Lower leg skin (tissue), 3 donors: ENCODE data around the gene PXYLP1.

Experiments
- POLR2A ChIP-seq, 2 donors: fragments of 450-650 bp; IDR thresholded peaks; one replicate each; pipeline ENCODE4 v1.6.1; 2016 to 2017; ENCODE audit warnings: antibody characterized with exemption in 2 of 2, mild to moderate bottlenecking in 1 of 2, moderate library complexity in 1 of 2
- TF ChIP-seq, protein P1 (sequence below), 3 donors: fragments of 450-650 bp; IDR thresholded peaks; one replicate each; pipeline ENCODE4 v1.5.1; 2016; ENCODE audit warnings: antibody characterized with exemption in 3 of 3, mild to moderate bottlenecking in 3 of 3, moderate library complexity in 2 of 3

DNA sequence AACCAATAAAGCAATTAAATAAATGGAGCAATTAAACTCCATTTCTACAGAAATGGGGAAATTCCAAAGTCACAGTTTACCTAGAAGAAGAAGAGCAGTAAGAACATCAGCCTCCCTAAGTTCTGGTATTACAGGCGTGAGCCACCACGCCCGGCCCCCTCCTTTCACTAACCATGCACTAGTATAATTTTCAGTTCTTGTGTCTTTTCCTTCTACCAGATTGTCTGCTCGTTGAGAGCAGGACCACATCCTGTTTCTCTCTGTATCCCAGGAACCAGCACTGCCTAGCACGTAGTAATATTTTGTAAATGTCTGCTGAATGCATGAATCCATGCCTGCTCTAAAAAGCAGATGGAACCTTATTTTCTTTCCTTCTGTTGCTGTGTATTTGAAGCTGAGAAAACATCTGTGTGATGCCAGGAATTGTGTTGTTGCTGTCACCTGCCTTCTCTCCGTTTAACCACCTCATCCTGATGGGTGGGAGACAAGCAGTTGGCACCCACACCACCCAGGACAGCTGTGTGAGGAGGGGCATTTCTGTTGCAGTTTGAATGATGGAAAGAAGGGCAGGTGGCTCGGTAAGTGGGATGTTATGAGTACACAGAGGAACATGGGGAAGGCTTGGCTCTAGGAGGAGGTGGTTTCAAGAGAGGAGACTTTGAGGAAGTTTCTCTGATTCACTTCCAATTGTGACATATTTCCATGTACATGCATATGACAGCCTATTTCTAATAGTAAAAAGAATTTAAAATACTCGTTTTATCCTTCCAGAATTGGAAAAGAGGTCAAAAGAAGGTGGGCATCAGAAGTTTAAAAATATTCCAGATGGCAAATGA is 30.1 kb downstream of the PXYLP1 start:
- TF ChIP-seq, protein P1, sequence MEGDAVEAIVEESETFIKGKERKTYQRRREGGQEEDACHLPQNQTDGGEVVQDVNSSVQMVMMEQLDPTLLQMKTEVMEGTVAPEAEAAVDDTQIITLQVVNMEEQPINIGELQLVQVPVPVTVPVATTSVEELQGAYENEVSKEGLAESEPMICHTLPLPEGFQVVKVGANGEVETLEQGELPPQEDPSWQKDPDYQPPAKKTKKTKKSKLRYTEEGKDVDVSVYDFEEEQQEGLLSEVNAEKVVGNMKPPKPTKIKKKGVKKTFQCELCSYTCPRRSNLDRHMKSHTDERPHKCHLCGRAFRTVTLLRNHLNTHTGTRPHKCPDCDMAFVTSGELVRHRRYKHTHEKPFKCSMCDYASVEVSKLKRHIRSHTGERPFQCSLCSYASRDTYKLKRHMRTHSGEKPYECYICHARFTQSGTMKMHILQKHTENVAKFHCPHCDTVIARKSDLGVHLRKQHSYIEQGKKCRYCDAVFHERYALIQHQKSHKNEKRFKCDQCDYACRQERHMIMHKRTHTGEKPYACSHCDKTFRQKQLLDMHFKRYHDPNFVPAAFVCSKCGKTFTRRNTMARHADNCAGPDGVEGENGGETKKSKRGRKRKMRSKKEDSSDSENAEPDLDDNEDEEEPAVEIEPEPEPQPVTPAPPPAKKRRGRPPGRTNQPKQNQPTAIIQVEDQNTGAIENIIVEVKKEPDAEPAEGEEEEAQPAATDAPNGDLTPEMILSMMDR (IDR thresholded peaks at IDR 0.05) = no peak
- no peak for TF ChIP-seq POLR2A (IDR thresholded peaks at IDR 0.05)
